Measurements from ENCODE around the gene PERCC1. TPM values are rescaled to one million over a fixed set of nuclear protein-coding genes. Genes with fewer than 3 reads are reported as not detected.

The PERCC1 gene
- total RNA-seq, 1 donor from 2014 or later = 0.33 TPM

- ChIA-PET CTCF (no interaction called here), POLR2A (no interaction called here)
- H3K9me3 Mint-ChIP-seq = no peaks in the 10 kb centered on the region
- no peaks in the 10 kb centered on the region for H3K27me3 Mint-ChIP-seq
- TF ChIP-seq CTCF (IDR thresholded peaks at IDR 0.05) = no peak
- H3K4me1 Mint-ChIP-seq = peaks cover under 1% of the 10 kb centered on the region
- no peak overlapping the region for H3K27ac Mint-ChIP-seq
- no peak overlapping the region for H3K4me3 Mint-ChIP-seq
- intact Hi-C loops (cut with micrococcal nuclease) = loop anchor here (10.0 kb wide), 1 partner anchor 162 kb away; the partner anchor contains the start of genes CRAMP1 and IFT140
- ATAC-seq (ENCODE audit: low read depth) (no peak), DNase-seq (no peak)
- peaks cover 65% of the 10 kb centered on the region for H3K36me3 Mint-ChIP-seq (ENCODE audit: low read depth)
These were observed 21.7 kb downstream of the PERCC1 start for GRCh38 chr16:1452530-1452929.

- no peak for ATAC-seq (ENCODE audit: low read depth)
- Mint-ChIP-seq H3K36me3 (ENCODE audit: low read depth) (peaks cover 59% of the 10 kb centered on the region), H3K9me3 (no peaks in the 10 kb centered on the region), H3K27me3 (no peaks in the 10 kb centered on the region), H3K27ac (no peak overlapping the region), H3K4me1 (peaks cover 9% of the 10 kb centered on the region), H3K4me3 (no peak overlapping the region)
- ChIA-PET POLR2A (no interaction called here), CTCF (no interaction called here)
- intact Hi-C loops (cut with micrococcal nuclease) = loop anchor here (10.0 kb wide), 1 partner anchor 161 kb away; the partner anchor contains the start of genes CRAMP1 and IFT140
- TF ChIP-seq CTCF (IDR thresholded peaks at IDR 0.05) = no peak
- DNase-seq = no peak
These were observed 22.4 kb downstream of the PERCC1 start for GRCh38 chr16:1453316-1453715.

GRCh38 chr16:1454561-1454960, 23.7 kb downstream of the PERCC1 start:
- H3K27me3 Mint-ChIP-seq = no peaks in the 10 kb centered on the region
- no peak for TF ChIP-seq CTCF (IDR thresholded peaks at IDR 0.05)
- H3K4me1 Mint-ChIP-seq = peaks cover 19% of the 10 kb centered on the region
- H3K27ac Mint-ChIP-seq = no peak overlapping the region
- intact Hi-C loops (cut with micrococcal nuclease) = loop anchor here (10.0 kb wide), 1 partner anchor 160 kb away; the partner anchor contains the start of genes CRAMP1 and IFT140
- ChIA-PET POLR2A (no interaction called here), CTCF (no interaction called here)
- H3K9me3 Mint-ChIP-seq = no peaks in the 10 kb centered on the region
- no peak for DNase-seq
- no peak overlapping the region for H3K4me3 Mint-ChIP-seq
- ATAC-seq (ENCODE audit: low read depth) = no peak
- H3K36me3 Mint-ChIP-seq (ENCODE audit: low read depth) = peaks cover 53% of the 10 kb centered on the region

- POLR2A ChIA-PET = interaction anchor here (1.0 kb wide), 1 partner anchor 9 kb away, joined by 3 read pairs; no protein-coding TSS in a partner anchor
- no peaks in the 10 kb centered on the region for H3K27me3 Mint-ChIP-seq
- H3K4me3 Mint-ChIP-seq = no peak overlapping the region
These were observed 24.6 kb downstream of the PERCC1 start for GRCh38 chr16:1455190-1456171.

More at GRCh38 chr16:1455190-1456171, 24.6 kb downstream of the PERCC1 start:
- CTCF ChIA-PET = no interaction called here
- intact Hi-C loops (cut with micrococcal nuclease) = loop anchor here (10.0 kb wide), 1 partner anchor 159 kb away; the partner anchor contains the start of genes CRAMP1 and IFT140
- no peak for TF ChIP-seq CTCF (IDR thresholded peaks at IDR 0.05)
- peaks cover 50% of the 10 kb centered on the region for H3K36me3 Mint-ChIP-seq (ENCODE audit: low read depth)
- no peaks in the 10 kb centered on the region for H3K9me3 Mint-ChIP-seq
- DNase-seq = no peak
- no peak overlapping the region for H3K27ac Mint-ChIP-seq
- peaks cover 26% of the 10 kb centered on the region for H3K4me1 Mint-ChIP-seq
- ATAC-seq (ENCODE audit: low read depth) = no peak

All from activated B cell treated with CpG ODN at 0.5 μM for 24 hours (primary cell).